ENCODE data around the gene ARL2.
A peak's percentile ranks its signal among the peaks of the same experiment; 100 is the strongest.

ARL2 gene

DNA sequence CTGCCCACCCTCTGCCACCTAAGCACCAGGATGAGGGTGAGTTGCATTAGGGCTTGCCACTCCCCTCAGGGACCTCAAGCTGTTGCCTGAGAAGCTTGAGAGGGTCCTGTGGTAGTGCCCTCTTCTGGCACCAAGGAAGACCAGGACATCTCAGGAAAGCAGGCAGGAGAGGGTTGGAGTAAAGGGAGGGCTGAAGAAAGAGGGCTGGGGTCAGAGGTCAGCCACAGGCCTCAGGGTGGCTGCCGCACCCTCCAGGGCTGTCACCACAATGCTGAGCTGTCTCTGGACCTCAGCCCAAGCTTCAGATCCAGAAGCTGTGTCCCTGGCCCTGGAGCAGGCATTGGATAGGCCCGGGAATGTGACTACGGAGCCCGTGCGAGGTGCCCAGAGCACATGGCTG lies 31.1 kb downstream of the ARL2 start:
- H3K4me3 Mint-ChIP-seq, result no peak overlapping the region
- CTCF ChIA-PET, result interaction anchor here (0.8 to 0.9 kb wide), 2 partner anchors 32 kb away, joined by 3 to 4 read pairs; partner anchors contain the start of gene ARL2
- peaks cover 18% of the 10 kb centered on the region for H3K36me3 Mint-ChIP-seq
- H3K27ac Mint-ChIP-seq, result no peak overlapping the region
- no peaks in the 10 kb centered on the region for H3K27me3 Mint-ChIP-seq
- DNase-seq, result no peak
- no peaks in the 10 kb centered on the region for H3K9me3 Mint-ChIP-seq
- peaks cover 62% of the 10 kb centered on the region for H3K4me1 Mint-ChIP-seq

DNA sequence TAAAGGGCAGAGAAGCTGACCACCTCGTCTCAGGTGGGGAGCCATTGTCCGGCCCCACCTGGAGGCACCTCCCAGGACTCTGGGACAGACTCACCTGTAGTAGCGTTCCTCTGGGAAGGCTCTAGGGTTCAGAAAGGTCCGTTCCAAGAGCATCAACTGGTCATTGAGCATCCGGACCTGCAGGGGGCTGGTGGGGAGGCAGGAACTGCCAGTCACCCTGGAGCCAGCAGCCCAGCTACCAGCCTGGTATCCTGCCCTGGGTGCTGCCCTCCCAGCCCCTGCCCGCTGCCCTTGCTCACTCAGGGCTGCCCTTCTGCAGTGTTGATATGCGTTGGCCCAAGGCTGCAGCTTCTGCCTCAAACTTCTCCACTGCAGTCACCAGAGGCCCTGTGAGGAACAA lies 31.8 kb downstream of the ARL2 start:
- no peak overlapping the region for H3K27ac Mint-ChIP-seq
- H3K4me3 Mint-ChIP-seq, result no peak overlapping the region
- no peak for DNase-seq
- H3K4me1 Mint-ChIP-seq, result peaks cover 57% of the 10 kb centered on the region
- peaks cover 18% of the 10 kb centered on the region for H3K36me3 Mint-ChIP-seq
- H3K9me3 Mint-ChIP-seq, result no peaks in the 10 kb centered on the region
- no peaks in the 10 kb centered on the region for H3K27me3 Mint-ChIP-seq
- CTCF ChIA-PET, result interaction anchor here (0.9 kb wide), 1 partner anchor 32 kb away, joined by 3 read pairs; the partner anchor contains the start of gene ARL2

- Mint-ChIP-seq H3K4me1 (peaks cover 46% of the 10 kb centered on the region), H3K4me3 (peak overlapping the region; percentile 73), H3K27me3 (peaks cover 10% of the 10 kb centered on the region), H3K27ac (peak overlapping the region; percentile 79), H3K9me3 (no peaks in the 10 kb centered on the region), H3K36me3 (peaks cover 18% of the 10 kb centered on the region)
- DNase-seq, result peak; percentile 57
- CTCF ChIA-PET, result no interaction called here
Measured at GRCh38 chr11:65047581-65048422, 33.8 kb downstream of the ARL2 start.

- no peaks in the 10 kb centered on the region for H3K9me3 Mint-ChIP-seq
- H3K4me1 Mint-ChIP-seq, result peaks cover 48% of the 10 kb centered on the region
- peaks cover 29% of the 10 kb centered on the region for H3K27me3 Mint-ChIP-seq
- H3K36me3 Mint-ChIP-seq, result peaks cover 3% of the 10 kb centered on the region
- CTCF ChIA-PET, result no interaction called here
- no peak for DNase-seq
- no peak overlapping the region for H3K4me3 Mint-ChIP-seq
- H3K27ac Mint-ChIP-seq, result no peak overlapping the region
Measured at GRCh38 chr11:65051398-65051858, 37.5 kb downstream of the ARL2 start.

- H3K36me3 Mint-ChIP-seq, result no peaks in the 10 kb centered on the region
- H3K4me3 Mint-ChIP-seq, result peak overlapping the region; percentile 39
- peaks cover 41% of the 10 kb centered on the region for H3K27me3 Mint-ChIP-seq
- H3K9me3 Mint-ChIP-seq, result no peaks in the 10 kb centered on the region
- H3K4me1 Mint-ChIP-seq, result peaks cover 28% of the 10 kb centered on the region
- H3K27ac Mint-ChIP-seq, result peak overlapping the region; percentile 60
- CTCF ChIA-PET, result interaction anchor here (0.9 kb wide), 1 partner anchor 13 kb away, joined by 3 read pairs; the partner anchor contains the start of gene SAC3D1
- peak; percentile 47 for DNase-seq
Measured at GRCh38 chr11:65053827-65054508, 40.0 kb downstream of the ARL2 start.

- CTCF ChIA-PET, result no interaction called here
- H3K27ac Mint-ChIP-seq, result no peak overlapping the region
- H3K9me3 Mint-ChIP-seq, result no peaks in the 10 kb centered on the region
- peaks cover 36% of the 10 kb centered on the region for H3K4me1 Mint-ChIP-seq
- no peaks in the 10 kb centered on the region for H3K36me3 Mint-ChIP-seq
- no peak overlapping the region for H3K4me3 Mint-ChIP-seq
- DNase-seq, result no peak
- peaks cover 49% of the 10 kb centered on the region for H3K27me3 Mint-ChIP-seq
Measured at GRCh38 chr11:65055538-65055937, 41.6 kb downstream of the ARL2 start.

GRCh38 chr11:65056999-65057398 lies 43.0 kb downstream of the ARL2 start:
- Mint-ChIP-seq H3K4me3 (no peak overlapping the region), H3K27me3 (peaks cover 50% of the 10 kb centered on the region), H3K27ac (no peak overlapping the region), H3K9me3 (no peaks in the 10 kb centered on the region), H3K36me3 (no peaks in the 10 kb centered on the region), H3K4me1 (peaks cover 44% of the 10 kb centered on the region)
- DNase-seq, result no peak
- CTCF ChIA-PET, result no interaction called here

DNA sequence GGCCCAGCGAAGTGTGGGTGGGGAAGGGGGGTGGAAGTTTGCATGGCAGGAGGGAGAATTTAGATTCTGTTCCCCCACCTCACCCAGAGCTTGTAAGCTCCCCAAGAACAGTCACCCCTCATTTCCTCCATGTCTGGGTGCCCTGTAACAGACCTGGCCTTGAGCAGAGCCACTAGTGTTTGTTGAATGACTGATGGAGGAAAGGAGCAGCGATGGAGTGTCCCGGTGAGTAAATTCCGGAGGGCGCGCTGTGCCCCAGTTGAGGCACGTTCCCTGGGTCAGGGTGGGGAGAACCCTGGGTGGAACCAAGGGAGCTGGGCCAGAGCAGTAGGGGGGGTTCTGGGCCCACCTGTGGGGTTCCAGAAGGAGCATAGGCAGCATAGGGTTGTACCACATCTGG lies 43.6 kb downstream of the ARL2 start:
- Mint-ChIP-seq H3K9me3 (no peaks in the 10 kb centered on the region), H3K4me3 (no peak overlapping the region), H3K36me3 (no peaks in the 10 kb centered on the region), H3K4me1 (peaks cover 44% of the 10 kb centered on the region), H3K27me3 (peaks cover 47% of the 10 kb centered on the region), H3K27ac (no peak overlapping the region)
- CTCF ChIA-PET, result no interaction called here
- DNase-seq, result no peak

DNA sequence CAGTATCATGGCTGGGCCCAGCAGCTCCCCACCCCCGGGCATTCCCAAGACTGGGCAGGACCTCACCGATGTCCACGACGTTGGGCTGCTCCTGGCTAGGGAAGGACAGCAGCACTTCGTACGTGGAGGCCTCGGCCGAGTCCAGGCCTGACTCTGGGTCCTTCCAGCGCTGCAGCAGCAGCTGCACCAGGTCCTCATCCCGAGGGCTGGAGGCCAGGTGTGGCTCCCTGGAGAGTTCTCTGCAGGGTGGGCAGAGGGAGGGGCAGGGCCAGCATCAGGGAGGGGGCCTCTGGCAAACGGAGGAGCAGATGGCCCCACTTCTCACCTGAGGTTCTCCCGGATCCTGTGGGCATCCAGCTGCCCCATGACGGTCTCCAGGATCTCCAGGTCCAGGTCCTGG lies 44.1 kb downstream of the ARL2 start:
- CTCF ChIA-PET, result no interaction called here
- H3K27me3 Mint-ChIP-seq, result peaks cover 43% of the 10 kb centered on the region
- peaks cover 40% of the 10 kb centered on the region for H3K4me1 Mint-ChIP-seq
- DNase-seq, result no peak
- no peak overlapping the region for H3K27ac Mint-ChIP-seq
- H3K4me3 Mint-ChIP-seq, result no peak overlapping the region
- H3K36me3 Mint-ChIP-seq, result no peaks in the 10 kb centered on the region
- H3K9me3 Mint-ChIP-seq, result no peaks in the 10 kb centered on the region

GRCh38 chr11:65058419-65059054 lies 44.6 kb downstream of the ARL2 start, which contains the start of gene NAALADL1:
TSS of gene NAALADL1 (minus strand) at chr11:65058553. CDS start at chr11:65058521, 32 bp downstream.
- H3K4me1 Mint-ChIP-seq, result peaks cover 34% of the 10 kb centered on the region
- H3K36me3 Mint-ChIP-seq, result no peaks in the 10 kb centered on the region
- H3K9me3 Mint-ChIP-seq, result no peaks in the 10 kb centered on the region
- CTCF ChIA-PET, result no interaction called here
- no peak within 1 kb of the TSS for H3K27ac Mint-ChIP-seq
- peaks cover 46% of the 10 kb centered on the region for H3K27me3 Mint-ChIP-seq
- no peak within 1 kb of the TSS for H3K4me3 Mint-ChIP-seq
- no peak for DNase-seq

GRCh38 chr11:65059523-65059922 lies 45.6 kb downstream of the ARL2 start:
- no peak overlapping the region for H3K27ac Mint-ChIP-seq
- peaks cover 36% of the 10 kb centered on the region for H3K27me3 Mint-ChIP-seq
- H3K4me1 Mint-ChIP-seq, result peaks cover 25% of the 10 kb centered on the region
- H3K4me3 Mint-ChIP-seq, result no peak overlapping the region
- H3K36me3 Mint-ChIP-seq, result no peaks in the 10 kb centered on the region
- CTCF ChIA-PET, result no interaction called here
- DNase-seq, result no peak
- H3K9me3 Mint-ChIP-seq, result no peaks in the 10 kb centered on the region

DNA sequence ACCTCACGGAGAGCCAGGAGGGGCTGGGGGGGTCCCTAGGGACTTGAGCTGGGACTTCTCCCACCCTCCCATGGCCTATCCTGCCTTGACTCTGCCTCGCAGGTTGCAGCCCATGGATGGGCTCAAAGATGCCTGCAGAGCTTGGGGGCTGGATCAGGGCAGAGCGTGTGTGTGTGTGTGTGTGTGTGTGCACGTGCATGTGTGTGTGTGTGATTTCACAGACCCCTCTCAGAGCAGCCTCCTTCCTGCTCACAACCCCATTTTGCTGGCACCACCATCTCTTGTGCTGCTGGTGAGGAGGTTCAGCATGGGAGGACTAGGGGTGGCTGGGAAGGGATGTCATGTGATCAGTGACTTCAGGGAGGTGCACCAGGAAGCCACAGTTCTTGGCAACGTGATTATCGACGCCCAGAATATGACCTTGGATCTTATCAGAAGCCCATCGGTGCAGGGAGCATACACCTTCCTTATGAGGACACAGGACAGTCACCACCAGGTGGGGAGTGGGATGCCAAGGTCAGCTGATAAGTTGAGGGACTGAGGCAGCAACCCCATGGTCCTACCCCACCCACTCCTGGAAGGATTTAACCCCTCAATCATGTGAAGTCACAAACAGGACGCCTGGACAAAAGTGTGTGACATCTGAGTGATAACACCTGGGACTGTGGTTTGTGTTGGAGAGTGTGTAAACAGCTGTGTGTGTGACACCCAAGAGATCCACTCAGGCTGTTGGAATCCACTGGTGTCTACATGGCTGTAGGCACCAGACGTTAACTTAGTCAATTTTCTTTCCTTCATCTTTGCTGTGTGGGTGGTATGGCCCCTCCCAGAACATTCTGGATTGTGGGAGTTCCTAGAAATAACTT lies 46.2 kb downstream of the ARL2 start:
- no peak overlapping the region for H3K4me3 Mint-ChIP-seq
- CTCF ChIA-PET, result no interaction called here
- no peaks in the 10 kb centered on the region for H3K9me3 Mint-ChIP-seq
- H3K27ac Mint-ChIP-seq, result no peak overlapping the region
- H3K36me3 Mint-ChIP-seq, result no peaks in the 10 kb centered on the region
- H3K4me1 Mint-ChIP-seq, result peaks cover 21% of the 10 kb centered on the region
- peaks cover 33% of the 10 kb centered on the region for H3K27me3 Mint-ChIP-seq
- no peak for DNase-seq

- H3K4me3 Mint-ChIP-seq, result no peak overlapping the region
Measured at GRCh38 chr11:65060913-65061408, 47.0 kb downstream of the ARL2 start.

More at GRCh38 chr11:65060913-65061408, 47.0 kb downstream of the ARL2 start:
- CTCF ChIA-PET, result no interaction called here
- H3K4me1 Mint-ChIP-seq, result peaks cover 16% of the 10 kb centered on the region
- no peaks in the 10 kb centered on the region for H3K9me3 Mint-ChIP-seq
- H3K27ac Mint-ChIP-seq, result peak overlapping the region; percentile 58
- peak; percentile 49 for DNase-seq
- H3K27me3 Mint-ChIP-seq, result peaks cover 29% of the 10 kb centered on the region
- no peaks in the 10 kb centered on the region for H3K36me3 Mint-ChIP-seq

Measured in activated naive CD4-positive, alpha-beta T cell treated with anti-CD3 and anti-CD28 coated beads, Interleukin-2, amount 10 ng/mL, durations not matched to agents 7 days and 5 days (primary cell).